D341Med (cell line): Measurements from ENCODE around the gene TMEM120A.

ENCODE experiments used
- DNase-seq: peaks from one replicate; pipeline ENCODE4 v3.0.0; 2012; ENCODE audit warnings: low spot score

TMEM120A gene

DNA sequence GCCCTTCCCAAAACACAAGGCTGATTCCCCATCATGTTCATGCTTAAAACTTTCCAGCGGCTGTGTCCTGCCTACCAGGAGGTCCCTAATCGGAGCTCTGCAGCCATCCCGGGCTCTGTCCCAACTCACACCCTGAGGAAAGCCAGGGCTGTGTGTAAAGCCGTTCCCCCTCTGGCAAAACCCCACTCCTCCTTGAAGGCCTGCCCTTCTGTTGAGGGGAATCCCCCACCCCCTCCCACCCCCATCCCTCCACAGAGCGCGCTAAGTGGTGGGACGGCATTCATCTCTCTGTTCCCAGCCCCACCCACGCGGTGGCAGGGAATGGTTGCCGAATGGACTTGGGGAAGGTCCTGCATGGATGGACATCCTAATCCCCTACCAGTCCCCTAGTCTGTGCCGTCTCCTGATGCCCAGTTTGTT, 667 bp upstream of the TMEM120A start:
- no peak for DNase-seq

DNA sequence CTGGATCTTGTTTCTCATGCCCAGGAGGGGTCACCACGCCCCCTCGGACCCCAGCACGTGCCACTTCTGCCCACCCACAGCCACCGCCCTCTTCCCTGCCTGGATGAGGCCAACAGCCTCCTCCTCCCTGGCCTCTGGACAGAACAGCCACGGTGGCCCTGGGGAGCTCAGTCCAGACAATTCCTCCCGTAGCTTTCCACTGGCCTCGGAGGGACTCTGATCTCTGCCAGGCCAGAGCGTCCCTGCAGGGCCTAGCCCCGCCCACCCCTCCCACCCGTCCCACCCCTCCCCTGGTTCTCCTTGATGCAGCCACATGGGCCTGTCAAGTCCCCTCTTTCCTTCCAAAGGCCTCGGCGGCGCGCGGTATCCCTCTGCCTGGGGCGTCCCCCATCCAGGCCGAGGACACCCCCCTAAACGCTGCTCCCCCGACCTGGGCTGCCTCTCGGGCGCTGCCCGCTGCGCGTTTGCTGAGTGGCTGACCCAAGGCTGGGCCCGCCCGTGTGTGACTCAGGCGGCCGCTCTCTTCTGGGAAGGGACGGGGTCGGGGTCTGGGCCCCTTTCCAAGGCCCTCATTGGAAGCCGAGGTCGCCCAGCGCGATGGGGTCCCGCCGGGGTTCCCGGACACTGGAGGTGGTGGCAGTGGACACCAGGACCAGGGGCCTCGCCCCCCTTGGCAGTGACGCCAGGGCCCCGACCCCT, 557 bp downstream of the TMEM120A start:
- peak; percentile 63 for DNase-seq

DNA sequence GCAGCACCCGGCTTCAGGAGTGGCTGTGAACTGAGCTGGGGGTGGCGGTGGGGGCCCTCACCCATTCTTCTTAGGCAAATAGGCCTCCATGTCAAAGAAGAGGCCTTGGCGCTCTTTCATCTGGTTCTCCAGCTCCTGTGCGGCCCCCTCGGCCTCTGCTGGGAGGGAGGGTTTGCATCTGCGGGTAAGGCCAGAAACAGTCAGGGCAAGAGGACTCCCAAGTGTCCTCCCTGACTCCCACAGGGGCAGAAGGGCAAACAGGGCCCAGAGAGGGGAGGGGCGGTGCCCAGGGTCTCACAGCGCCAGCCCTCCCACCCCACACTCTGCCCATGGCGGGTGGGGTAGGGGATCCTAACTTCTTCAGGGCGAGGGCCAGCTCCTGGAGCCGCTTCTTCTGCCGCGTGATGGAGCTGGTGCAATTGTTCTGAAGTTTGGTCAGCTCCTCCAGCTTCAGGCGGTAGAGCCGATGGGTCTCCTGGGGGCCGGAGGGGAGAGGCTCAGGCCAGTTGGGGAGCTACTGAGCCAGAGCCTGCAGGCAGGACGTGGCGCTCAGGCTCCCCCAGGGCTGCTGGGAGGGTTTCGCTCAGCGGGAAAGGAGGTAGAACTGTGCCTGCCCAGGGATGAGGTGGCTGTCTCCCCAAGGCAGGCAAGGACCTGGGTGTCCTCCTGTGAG, 2.2 kb downstream of the TMEM120A start:
- DNase-seq: peak; percentile 28

DNA sequence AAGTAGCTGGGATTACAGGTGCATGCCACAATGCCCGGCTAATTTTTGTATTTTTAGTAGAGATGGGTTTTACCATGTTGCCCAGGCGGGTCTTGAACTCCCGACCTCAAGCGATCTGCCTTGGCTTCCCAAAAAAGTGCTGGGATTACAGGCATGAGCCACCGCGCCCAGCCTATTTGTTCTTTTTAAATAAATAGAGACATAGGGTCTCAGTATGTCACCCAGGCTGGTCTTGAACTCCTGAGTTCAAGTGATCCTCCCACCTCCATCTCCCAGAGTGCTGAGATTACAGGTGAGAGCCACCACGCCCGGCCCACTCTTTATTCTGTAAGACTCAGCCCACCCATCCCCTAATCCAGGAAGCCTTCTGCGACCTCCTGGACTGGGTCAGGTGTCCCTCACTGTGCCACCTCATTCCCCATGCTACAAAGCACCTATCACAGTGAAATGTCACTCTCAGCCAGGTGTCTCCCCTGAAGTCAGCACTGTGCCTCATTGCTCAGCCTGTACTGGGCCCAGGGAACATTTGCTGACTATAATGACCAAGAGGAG, 2.8 kb downstream of the TMEM120A start:
- DNase-seq: no peak

DNA sequence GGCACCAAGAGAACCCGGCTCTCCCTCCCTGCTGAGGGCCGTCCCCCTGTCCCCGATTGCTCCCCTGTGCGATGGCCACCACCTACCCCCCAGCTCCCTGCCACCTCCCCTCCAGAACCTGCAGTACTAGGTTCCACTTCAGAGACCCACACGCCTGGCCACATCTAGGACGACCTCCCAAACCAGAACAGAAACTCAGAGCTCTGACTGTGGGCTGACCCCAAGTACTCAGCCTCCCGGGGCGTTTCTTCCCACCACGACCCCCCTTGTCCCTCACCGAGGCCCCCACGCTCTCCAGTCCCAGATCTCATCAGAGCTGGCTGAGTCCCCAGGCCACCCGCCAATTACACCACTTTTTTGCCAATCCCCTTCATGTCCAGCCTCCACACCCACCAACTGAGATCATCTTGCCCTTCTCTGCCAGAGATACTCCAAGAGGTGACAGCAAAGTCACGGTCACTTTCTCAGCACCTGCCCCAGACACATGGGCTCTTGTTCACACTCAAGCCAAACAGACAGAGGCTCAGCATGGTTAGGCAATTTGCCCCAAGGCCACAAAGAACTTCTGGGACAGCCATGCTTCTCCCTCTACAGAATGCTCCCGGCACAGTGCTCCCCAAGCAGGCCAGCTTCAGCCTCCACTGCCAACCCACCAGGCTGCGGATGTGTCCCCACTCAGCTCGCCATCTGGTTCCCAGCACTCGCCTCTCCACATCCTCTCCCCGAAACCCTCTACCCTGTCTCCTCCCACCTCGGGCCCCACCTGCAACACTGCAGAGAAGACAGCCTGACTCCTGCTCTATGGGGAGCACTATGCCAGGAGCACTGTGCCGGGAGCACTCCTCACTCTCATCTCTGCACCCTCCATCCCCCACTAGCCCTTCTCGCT, 4.7 kb downstream of the TMEM120A start:
- peak; percentile 27 for DNase-seq

DNA sequence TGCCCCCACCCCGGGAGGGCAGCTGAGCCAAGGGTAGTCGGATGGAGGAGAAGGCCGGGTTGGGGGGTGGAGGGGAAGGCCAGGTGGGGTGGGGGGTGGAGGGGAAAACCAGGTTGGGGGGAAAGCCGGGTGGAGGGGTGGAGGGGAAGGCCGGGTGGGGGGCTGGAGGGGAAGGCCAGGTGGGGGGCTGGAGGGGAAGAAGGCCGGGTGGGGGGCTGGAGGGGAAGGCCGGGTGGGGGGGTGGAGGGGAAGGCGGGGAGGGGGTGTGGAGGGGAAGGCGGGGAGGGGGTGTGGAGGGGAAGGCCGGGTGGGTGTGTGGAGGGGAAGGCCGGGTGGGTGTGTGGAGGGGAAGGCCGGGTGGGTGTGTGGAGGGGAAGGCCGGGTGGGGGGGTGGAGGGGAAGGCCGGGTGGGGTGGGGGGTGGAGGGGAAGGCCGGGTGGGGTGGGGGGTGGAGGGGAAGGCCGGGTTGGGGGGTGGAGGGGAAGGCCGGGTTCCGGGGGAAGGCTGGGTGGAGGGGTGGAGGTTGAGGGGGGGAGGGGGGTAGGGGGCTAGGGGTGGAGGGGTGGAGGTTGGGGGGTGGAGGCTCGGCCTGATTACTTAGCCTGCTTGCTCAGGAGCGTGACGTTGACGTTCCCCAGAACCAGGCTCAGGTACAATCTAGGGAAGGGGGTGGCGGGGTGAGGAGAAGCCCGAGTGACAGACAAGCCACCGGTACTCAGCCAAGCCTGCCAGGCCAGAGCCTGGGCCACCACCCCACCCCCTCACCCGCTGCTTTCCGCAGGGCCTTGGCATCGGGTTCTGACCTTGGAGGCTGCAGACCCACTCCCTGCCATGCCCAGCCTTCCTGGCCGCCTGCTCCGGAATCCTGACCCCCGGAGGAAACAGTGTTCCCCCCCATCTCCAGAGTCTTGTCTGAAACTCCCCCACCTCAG, 5.6 kb downstream of the TMEM120A start:
- peak; percentile 31 for DNase-seq

DNA sequence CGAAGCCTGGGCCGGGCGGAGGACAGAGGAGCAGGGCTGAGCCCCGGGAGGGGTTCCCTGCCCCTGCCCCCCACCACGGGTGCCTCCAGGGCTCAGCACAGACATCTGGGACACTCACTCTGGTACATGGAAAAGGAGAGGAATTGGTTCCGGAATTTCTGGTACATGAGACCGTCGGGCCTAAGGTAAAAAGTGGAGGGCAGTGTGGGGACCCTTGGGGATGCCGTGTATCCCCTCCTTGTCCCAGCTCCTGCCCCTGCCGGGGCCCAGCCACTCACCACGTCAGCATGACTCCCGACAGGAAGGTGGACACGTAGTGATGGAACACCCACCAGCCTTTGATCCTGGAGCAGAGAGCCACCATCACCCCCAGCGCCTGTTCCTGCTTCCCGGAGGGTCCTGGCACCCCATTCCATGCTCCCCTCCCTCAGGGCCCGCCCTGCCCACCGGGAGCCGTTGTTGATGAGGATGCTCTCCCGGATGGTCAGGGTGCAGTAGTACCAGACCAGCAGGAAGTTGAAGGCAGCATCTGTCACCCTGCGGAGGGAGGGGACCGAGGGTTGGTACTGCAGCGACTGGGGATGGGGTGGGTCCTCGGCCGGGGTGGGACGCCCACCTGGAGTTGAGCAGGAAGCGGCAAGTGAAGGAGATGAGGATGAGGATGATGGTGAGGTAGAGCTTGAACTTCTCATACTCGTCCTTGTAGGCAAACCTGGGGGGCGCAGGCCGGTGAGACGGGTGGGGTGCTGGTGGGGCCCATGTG, 6.4 kb downstream of the TMEM120A start:
- DNase-seq: no peak

DNA sequence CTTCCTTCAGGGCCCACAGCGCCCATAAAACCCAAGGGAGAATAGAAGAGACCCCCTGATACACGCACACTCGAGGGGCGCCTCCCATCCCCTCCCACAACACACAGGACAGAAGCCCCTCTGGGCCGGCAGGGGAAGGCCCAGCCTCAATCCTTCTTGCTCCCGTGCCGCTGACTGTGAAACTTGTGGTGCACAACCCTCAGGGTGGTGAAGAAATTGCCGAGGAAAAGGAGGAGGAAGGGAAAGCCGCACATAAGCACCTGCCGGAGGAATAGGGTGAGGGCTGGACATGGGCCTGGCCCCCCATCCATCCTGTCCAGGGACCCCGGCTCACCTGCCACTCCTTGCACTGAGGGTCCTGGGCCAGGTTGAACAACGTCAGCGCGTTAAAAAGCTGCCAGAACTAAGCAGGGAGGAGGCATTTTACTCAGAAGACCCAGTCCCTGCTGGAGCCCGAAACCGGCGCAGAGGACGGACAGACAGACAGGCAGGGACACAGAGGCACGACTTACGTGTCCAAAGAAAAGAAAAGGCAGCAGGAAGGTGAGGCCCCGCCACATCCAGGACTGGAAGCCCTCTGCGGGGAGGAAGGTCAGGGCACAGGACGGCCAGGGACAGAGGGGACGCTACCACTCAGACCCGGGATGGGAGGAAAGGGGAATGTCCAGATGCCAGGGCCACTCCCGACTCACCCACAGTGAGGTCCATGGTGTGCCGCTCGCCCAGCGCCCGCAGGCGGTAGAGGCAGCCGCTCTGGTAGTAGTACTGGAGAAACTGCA, 7.2 kb downstream of the TMEM120A start:
- DNase-seq: peak; percentile 8

DNA sequence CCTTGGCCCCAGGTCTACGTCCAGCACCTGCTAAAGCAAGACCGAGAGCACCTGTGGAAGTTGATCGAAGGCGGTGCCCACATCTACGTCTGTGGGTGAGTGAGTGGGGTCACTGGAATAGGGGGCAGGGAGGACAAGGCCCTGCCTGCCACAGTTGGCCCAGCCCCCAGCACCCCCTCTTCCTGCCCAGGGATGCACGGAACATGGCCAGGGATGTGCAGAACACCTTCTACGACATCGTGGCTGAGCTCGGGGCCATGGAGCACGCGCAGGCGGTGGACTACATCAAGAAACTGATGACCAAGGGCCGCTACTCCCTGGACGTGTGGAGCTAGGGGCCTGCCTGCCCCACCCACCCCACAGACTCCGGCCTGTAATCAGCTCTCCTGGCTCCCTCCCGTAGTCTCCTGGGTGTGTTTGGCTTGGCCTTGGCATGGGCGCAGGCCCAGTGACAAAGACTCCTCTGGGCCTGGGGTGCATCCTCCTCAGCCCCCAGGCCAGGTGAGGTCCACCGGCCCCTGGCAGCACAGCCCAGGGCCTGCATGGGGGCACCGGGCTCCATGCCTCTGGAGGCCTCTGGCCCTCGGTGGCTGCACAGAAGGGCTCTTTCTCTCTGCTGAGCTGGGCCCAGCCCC, 8.1 kb downstream of the TMEM120A start:
- DNase-seq: peak; percentile 22

DNA sequence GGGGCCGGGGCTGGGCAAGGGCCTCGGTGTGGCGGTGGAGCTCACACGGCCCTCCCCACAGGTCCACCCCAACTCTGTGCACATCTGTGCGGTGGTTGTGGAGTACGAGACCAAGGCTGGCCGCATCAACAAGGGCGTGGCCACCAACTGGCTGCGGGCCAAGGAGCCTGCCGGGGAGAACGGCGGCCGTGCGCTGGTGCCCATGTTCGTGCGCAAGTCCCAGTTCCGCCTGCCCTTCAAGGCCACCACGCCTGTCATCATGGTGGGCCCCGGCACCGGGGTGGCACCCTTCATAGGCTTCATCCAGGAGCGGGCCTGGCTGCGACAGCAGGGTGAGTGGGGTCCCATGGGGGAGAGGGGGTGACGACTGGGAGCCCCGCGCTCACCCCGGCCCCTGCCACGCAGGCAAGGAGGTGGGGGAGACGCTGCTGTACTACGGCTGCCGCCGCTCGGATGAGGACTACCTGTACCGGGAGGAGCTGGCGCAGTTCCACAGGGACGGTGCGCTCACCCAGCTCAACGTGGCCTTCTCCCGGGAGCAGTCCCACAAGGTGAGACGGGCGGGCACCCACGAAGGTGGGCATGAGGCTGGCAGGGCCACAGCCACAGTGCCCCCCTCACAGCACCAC, 8.8 kb downstream of the TMEM120A start:
- no peak for DNase-seq

DNA sequence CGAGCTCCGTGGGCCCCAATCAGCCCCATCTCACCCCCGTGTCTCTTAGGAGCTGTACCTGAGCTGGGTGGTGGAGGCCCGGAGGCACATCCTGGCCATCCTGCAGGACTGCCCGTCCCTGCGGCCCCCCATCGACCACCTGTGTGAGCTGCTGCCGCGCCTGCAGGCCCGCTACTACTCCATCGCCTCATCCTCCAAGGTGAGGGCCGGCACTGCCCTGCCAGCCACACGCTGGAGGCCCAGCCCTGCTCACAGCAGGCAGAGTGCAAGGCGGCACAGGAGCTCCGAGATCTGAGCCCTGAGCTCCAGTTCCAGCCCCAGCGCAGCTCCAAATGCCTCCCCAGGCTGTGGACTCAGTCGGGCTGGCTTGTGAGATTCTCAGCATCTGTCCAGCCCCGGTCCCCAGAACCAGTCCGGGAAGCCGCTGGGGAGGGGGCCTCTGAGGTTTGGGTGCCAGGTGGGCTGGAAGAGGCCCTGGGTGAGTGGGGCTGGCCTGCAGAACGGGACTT, 9.3 kb downstream of the TMEM120A start:
- DNase-seq: peak; percentile 30

DNA sequence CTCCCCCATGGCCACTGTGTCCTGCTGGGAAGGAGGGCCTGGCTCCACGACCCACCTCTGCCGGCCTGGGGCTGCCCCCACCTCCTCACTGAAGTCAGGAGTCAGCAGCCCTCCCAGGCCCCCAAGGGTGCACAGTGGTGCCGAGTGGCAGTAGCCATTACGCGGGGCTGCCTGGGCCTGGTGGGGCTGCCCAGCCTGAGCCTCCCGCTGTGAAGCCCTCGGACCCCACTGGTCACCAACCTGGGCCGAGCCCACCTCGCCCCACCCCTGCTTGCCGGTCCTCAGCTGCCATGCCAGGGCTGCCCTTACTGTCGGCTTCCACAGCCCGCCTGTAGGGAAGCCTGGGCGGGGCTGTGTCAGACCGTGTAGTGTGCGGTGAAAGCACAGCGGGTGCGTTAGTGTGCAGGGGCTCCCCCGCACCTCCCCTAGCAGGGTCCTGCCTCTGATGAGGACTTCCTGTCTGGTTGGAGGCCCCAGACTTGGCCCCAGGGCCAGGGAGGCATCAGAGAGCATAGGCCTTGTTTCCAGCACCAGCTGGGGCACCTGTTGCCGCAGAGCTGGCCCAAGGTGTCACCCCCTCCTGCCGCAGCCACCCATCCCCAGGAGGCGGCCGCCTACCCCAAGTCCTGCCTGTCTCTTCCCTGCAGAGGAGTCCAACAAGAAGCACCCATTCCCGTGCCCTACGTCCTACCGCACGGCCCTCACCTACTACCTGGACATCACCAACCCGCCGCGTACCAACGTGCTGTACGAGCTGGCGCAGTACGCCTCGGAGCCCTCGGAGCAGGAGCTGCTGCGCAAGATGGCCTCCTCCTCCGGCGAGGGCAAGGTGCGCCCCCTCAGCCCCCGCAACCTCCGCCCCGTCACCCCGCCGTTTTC, 10.0 kb downstream of the TMEM120A start:
- peak; percentile 17 for DNase-seq

DNA sequence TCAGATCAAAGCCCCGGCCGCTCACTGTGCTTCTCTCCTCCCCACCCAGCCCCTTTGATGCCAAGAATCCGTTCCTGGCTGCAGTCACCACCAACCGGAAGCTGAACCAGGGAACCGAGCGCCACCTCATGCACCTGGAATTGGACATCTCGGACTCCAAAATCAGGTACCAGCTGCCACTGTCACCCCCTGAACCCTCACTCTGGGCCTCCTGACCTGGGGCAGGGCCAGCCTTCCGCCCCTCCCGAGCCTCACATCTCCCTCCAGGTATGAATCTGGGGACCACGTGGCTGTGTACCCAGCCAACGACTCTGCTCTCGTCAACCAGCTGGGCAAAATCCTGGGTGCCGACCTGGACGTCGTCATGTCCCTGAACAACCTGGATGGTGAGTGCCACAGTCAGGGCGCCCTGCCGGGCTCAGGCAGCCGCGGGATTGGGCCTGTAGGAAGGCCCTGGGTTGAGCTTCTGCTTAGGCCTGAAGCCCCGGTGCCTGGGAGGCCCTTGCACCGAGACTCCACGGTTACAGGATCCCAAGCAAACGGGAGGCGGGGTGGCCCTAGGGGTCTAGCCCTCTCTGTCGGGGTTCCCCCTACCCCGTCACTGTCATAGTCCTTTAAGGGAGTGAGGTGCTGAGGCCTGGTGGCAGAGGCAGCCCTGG, 10.8 kb downstream of the TMEM120A start:
- peak; percentile 18 for DNase-seq

DNA sequence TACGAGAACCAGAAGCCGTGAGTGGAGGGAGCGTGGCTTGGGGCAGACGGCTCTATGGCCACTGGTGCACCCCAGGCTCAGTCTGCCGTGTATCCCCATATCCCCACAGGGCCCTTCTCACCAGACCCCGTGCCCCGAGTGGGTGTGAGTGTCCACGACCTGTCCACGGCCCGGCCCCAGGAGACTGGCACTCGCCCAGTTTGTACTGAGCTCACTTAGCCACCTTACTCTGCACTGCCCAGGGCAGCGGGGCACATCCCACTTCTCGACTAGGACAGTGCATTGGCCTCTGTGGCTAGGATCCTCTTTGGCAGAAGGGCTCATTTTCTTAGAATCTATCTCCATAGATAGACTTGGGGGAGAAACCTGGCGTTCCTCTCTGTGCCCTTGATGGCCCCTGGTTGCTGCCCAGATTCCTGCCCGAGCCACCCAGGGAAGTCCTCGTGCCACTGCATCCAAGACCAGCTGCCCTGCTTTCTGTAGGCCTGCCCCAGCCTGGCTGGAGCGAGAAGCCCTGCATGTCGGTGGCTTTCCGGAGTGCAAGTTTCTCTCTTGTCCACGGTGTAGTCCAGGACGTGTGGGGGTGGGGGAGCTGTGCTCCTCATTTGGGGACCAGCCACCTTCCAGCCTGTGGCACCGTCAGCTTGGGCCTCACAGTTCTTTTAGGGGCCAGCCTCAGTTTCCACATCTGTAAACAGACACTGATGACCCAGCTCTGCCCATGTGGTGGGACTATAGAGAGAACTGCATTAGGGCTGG, 11.9 kb downstream of the TMEM120A start:
- DNase-seq: peak; percentile 17

DNA sequence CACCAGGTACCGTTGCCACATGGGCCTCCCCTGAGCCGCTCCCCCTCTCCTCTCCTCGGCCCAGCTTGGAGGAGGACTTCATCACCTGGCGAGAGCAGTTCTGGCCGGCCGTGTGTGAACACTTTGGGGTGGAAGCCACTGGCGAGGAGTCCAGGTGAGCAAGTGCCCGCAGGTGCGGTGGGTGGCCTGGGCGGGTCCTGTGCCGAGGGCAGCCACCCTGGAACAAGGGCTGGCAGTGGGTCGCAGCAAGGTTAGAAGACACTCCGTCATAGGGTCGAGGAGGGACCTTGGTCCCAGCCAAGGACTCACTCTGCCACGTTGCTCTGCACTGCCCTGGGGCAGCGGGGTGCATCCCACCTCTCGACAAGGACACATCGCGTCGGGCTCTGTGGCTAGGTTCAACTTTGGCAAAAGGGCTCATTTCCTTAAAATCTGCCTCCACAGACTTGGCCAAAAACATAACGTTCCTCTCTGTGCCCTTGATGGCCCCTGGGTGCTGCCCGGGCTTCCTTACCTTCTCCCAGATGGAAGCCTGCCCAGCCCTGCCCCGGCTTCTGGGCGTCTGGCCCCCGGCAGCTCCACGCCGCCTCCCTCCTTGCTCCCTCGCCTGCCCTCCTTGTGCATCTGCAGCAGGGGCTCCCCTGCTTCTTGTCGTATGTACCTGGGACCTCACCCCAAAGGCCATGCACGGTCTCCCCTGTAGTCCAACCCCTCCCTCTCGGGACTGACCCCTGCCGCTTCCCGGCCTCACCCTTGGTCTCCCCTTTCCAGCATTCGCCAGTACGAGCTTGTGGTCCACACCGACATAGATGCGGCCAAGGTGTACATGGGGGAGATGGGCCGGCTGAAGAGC, 12.7 kb downstream of the TMEM120A start:
- DNase-seq: peak; percentile 21

DNA sequence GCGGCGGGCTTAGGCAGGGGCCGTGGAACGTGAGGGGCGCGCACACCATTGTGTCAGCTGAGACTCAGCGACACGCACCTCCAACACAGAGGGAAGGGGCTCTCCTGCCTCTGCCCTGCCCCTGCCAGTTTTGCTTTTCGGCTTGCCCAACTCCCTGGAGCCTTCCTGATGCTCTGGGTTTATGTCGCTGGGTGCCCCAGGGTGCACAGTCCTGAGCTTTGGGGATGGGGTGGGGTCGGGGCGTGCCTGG, 13.3 kb downstream of the TMEM120A start:
- peak; percentile 24 for DNase-seq
